SK-N-SH (cell line): ENCODE data around the gene KNSTRN. TPM values are rescaled to one million over a fixed set of nuclear protein-coding genes. Genes with fewer than 3 reads are reported as not detected.

Experiments used
- CTCF ChIA-PET: fragments of 300-600, 350-600 bp; formaldehyde crosslinking; extraction: SDS; loops from one replicate; lab custom pipeline; 2021; lab: Yijun Ruan, JAX
- POLR2A ChIA-PET: fragments of 350-600 bp; sonication (Branson Sonifier 250); formaldehyde crosslinking; extraction: SDS; loops from one replicate; lab custom pipeline; 2020; ENCODE audit warnings: antibody characterized with exemption, inconsistent platforms; lab: Yijun Ruan, JAX
- DNase-seq: peaks from one replicate; pipeline ENCODE4 v3.0.0; 2012
- H2AFZ ChIP-seq: fragments of 200-600 bp; sonication (generic); 2 replicates; pipeline ENCODE4 v1.8.1; 2016; ENCODE audit warnings: antibody characterized with exemption, mild to moderate bottlenecking, low read depth
- H3F3A ChIP-seq: fragments of 200-600 bp; sonication (generic); replicated peaks from 2 replicates; pipeline ENCODE3; 2016; ENCODE audit warnings: antibody characterized with exemption, mild to moderate bottlenecking; ENCODE audit not compliant: insufficient read depth
- H3K27ac ChIP-seq, 2 experiments: fragments of 200-500 bp in 1 of 2; fragments of 200-600 bp in 1 of 2; sonication (Bioruptor generic) in 1 of 2; sonication (generic), shearing (Covaris generic) in 1 of 2; 2 replicates each; pipeline versions ENCODE4 v1.5.1 to v1.6.1; 2014 to 2016; ENCODE audit warnings: low read depth in 2 of 2, inconsistent platforms in 1 of 2, low read length in 1 of 2, mild to moderate bottlenecking in 1 of 2, mixed read lengths in 1 of 2
- H3K27me3 ChIP-seq: fragments of 200-600 bp; sonication (generic), shearing (Covaris generic); 2 replicates; pipeline ENCODE4 v1.6.1; 2016; ENCODE audit warnings: mixed run types; ENCODE audit not compliant: insufficient read depth
- H3K36me3 ChIP-seq, 2 experiments: fragments of 200-500 bp in 1 of 2; fragments of 200-600 bp in 1 of 2; sonication (Bioruptor generic) in 1 of 2; sonication (generic) in 1 of 2; replicated peaks in 1 of 2; 2 replicates each; pipeline versions ENCODE3 to v1.5.1; 2014 to 2016; ENCODE audit warnings: low read length in 1 of 2, mild to moderate bottlenecking in 1 of 2; ENCODE audit not compliant: insufficient read depth in 2 of 2, control insufficient read depth in 1 of 2
- H3K4me1 ChIP-seq, 2 experiments: fragments of 200-500 bp in 1 of 2; fragments of 200-600 bp in 1 of 2; sonication (Bioruptor generic) in 1 of 2; sonication (generic), shearing (Covaris generic) in 1 of 2; 2 replicates each; pipeline versions ENCODE4 v1.5.1 to v1.6.1; 2014 to 2016; ENCODE audit warnings: low read depth in 1 of 2, low read length in 1 of 2, mixed run types in 1 of 2; ENCODE audit not compliant: insufficient read depth in 2 of 2, control insufficient read depth in 1 of 2
- H3K4me2 ChIP-seq: fragments of 200-600 bp; sonication (generic), shearing (Covaris generic); 2 replicates; pipeline ENCODE4 v1.6.1; 2017; ENCODE audit warnings: mixed run types
- H3K4me3 ChIP-seq, 2 experiments: fragments of 200-500 bp in 1 of 2; fragments of 200-600 bp in 1 of 2; sonication (Bioruptor generic) in 1 of 2; sonication (generic), shearing (Covaris generic) in 1 of 2; 2 replicates each; pipeline versions ENCODE4 v1.5.1 to v1.8.1; 2014 to 2016; ENCODE audit warnings: low read depth in 2 of 2, inconsistent platforms in 1 of 2, low read length in 1 of 2, mild to moderate bottlenecking in 1 of 2, mixed read lengths in 1 of 2, moderate library complexity in 1 of 2
- H3K79me2 ChIP-seq: fragments of 200-600 bp; sonication (generic); 2 replicates; pipeline ENCODE4 v1.8.1; 2017; ENCODE audit warnings: mild to moderate bottlenecking; ENCODE audit not compliant: insufficient read depth
- H3K9ac ChIP-seq: fragments of 200-600 bp; sonication (generic); 2 replicates; pipeline ENCODE4 v1.6.1; 2017; ENCODE audit warnings: mixed run types
- H3K9me2 ChIP-seq: fragments of 200-600 bp; sonication (generic); 2 replicates; pipeline ENCODE4 v1.6.1; 2017; ENCODE audit warnings: mixed run types
- H3K9me3 ChIP-seq: fragments of 200-600 bp; sonication (generic); 2 replicates; pipeline ENCODE4 v1.6.1; 2017; ENCODE audit warnings: mixed run types, mild to moderate bottlenecking, moderate library complexity
- H4K20me1 ChIP-seq: fragments of 200-600 bp; sonication (generic); 2 replicates; pipeline ENCODE4 v1.6.1; 2017; ENCODE audit warnings: mild to moderate bottlenecking, mixed run types; ENCODE audit not compliant: insufficient read depth
- CHD2 ChIP-seq: fragments of 150-350 bp; IDR thresholded peaks from 2 replicates; pipeline ENCODE4 v1.6.1; 2018; ENCODE audit warnings: low read length; ENCODE audit not compliant: partially characterized antibody
- ELF1 ChIP-seq: IDR thresholded peaks from 2 replicates; pipeline ENCODE4 v1.4.0; 2012
- EP300 ChIP-seq, 2 experiments: IDR thresholded peaks; 2 replicates each; pipeline versions ENCODE4 v1.4.0 to v1.6.1; 2012; ENCODE audit warnings: borderline replicate concordance in 1 of 2, low read depth in 1 of 2, low read length in 1 of 2
- EZH2phosphoT487 ChIP-seq: fragments of 200-600 bp; sonication (generic); IDR thresholded peaks from 2 replicates; pipeline ENCODE4 v1.6.1; 2017; ENCODE audit warnings: low read depth, mixed run types, mild to moderate bottlenecking, antibody characterized with exemption, moderate library complexity, borderline replicate concordance
- FOSL2 ChIP-seq: IDR thresholded peaks from 2 replicates; pipeline ENCODE4 v1.4.0; 2012; ENCODE audit warnings: low read depth, mild to moderate bottlenecking, moderate library complexity, borderline replicate concordance
- FOXJ3 ChIP-seq: sonication (generic); formaldehyde crosslinking; IDR thresholded peaks from 2 replicates; pipeline ENCODE4 v1.5.1; 2020; ENCODE audit warnings: mild to moderate bottlenecking, missing genetic modification reagents
- FOXM1 ChIP-seq: IDR thresholded peaks from 2 replicates; pipeline ENCODE4 v1.4.0; 2012; ENCODE audit warnings: low read depth, mild to moderate bottlenecking
- GATA2 ChIP-seq: sonication (generic); formaldehyde crosslinking; IDR thresholded peaks from 2 replicates; pipeline ENCODE4 v1.5.0; 2020; ENCODE audit warnings: mild to moderate bottlenecking, missing genetic modification reagents
- JUND ChIP-seq: IDR thresholded peaks from 2 replicates; pipeline ENCODE4 v1.4.0; 2012
- MEF2A ChIP-seq: IDR thresholded peaks from 2 replicates; pipeline ENCODE4 v1.4.0; 2012; ENCODE audit warnings: low read depth, borderline replicate concordance
- MXI1 ChIP-seq: IDR thresholded peaks from 2 replicates; pipeline ENCODE4 v1.6.1; 2012; ENCODE audit warnings: mild to moderate bottlenecking, low read depth, low read length, improper control_type of control experiment
- NFIC ChIP-seq: IDR thresholded peaks from 2 replicates; pipeline ENCODE4 v1.4.0; 2012; ENCODE audit warnings: borderline replicate concordance
- NRF1 ChIP-seq: IDR thresholded peaks from 2 replicates; pipeline ENCODE4 v1.6.1; 2012; ENCODE audit warnings: low read depth, mild to moderate bottlenecking, low read length
- RCOR1 ChIP-seq: fragments of 150-350 bp; IDR thresholded peaks from 2 replicates; pipeline ENCODE4 v1.6.1; 2017; ENCODE audit warnings: antibody characterized with exemption, low read length
- RXRA ChIP-seq: IDR thresholded peaks from 2 replicates; pipeline ENCODE4 v1.4.0; 2012; ENCODE audit warnings: low read depth, mild to moderate bottlenecking, borderline replicate concordance
- TCF12 ChIP-seq: IDR thresholded peaks from 2 replicates; pipeline ENCODE4 v1.4.0; 2012
- TEAD4 ChIP-seq: IDR thresholded peaks from 2 replicates; pipeline ENCODE4 v1.4.0; 2012; ENCODE audit warnings: mild to moderate bottlenecking, borderline replicate concordance; ENCODE audit not compliant: insufficient read depth
- YY1 ChIP-seq: IDR thresholded peaks from 2 replicates; pipeline ENCODE4 v1.4.0; 2012; ENCODE audit warnings: low read depth, mild to moderate bottlenecking
- WGBS: methylation state at CpG from one replicate; pipeline ENCODE4 v1.1.6; 2017; ENCODE audit warnings: low lambda C conversion rate; 5-methylcytosine and 5-hydroxymethylcytosine counted together
- polyA plus RNA-seq, 3 experiments: library from polyadenylated mRNA; depleted of rRNA; stranded (reverse); fragments of >200 nt; gene quantifications; 2 replicates each; pipeline ENCODE4 v1.2.3, GENCODE V29; 2012
- TF ChIP-seq, protein P1 (sequence below): IDR thresholded peaks from 2 replicates; pipeline ENCODE4 v1.6.1; 2012; ENCODE audit warnings: mild to moderate bottlenecking, low read depth, low read length, moderate library complexity
- TF ChIP-seq, protein P2 (sequence below): fragments of 150-350 bp; IDR thresholded peaks from 2 replicates; pipeline ENCODE4 v1.6.1; 2016; ENCODE audit warnings: mild to moderate bottlenecking, low read depth, low read length
- TF ChIP-seq, protein P3 (sequence below): IDR thresholded peaks from 2 replicates; pipeline ENCODE4; 2012
- TF ChIP-seq, protein P4 (sequence below): IDR thresholded peaks from 2 replicates; pipeline ENCODE4 v1.4.0; 2012; ENCODE audit warnings: low read depth
- TF ChIP-seq, protein P5 (sequence below): IDR thresholded peaks from 2 replicates; pipeline ENCODE4 v1.4.0; 2012; ENCODE audit warnings: low read depth, borderline replicate concordance
- TF ChIP-seq, protein P6 (sequence below): IDR thresholded peaks from 2 replicates; pipeline ENCODE4 v1.4.0; 2012; ENCODE audit warnings: low read depth, borderline replicate concordance

KNSTRN gene
- polyA plus RNA-seq, 1 of the 3 experiments (the other 2 are of a cell fraction), result 25.5 TPM

DNA sequence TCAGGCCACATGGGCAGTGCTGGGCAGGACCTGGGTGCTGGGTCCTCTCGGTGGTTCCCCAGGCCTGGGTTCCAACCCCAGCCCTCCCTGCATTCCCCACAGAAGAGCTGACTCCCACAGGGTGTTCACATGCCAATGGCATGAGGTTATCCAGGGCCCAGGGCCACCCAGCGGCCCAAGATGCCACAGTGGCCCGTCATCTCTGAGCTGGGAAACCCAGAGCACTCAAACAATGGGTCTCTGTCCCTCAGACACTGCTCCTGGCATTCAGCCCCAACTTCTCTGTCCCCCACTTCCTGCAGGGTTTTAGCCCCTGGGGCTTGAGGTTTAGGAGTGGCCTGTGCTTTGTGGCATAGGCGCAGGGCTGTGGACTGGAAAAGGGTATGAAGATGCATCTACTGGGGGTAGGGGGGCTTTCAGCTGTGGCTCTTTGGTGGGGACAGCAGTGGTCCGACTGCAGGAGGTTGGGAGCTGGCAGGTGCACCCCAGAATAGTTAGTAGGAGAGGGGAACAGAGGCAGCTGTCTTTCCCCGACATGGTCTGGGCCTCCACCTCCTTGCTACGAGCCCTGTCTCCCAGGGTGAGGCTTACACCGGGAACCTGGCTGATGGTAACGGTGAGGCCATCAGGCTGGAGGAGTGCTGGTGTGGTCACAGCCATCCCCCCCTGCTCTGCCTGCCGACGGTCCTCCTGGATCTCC, 43.5 kb upstream of the KNSTRN start:
- H2AFZ ChIP-seq, result no peak overlapping the region
- ChIA-PET CTCF (interaction anchor here (0.7 to 70.6 kb wide), 23 partner anchors 3 to 178 kb away, joined by 3 to 2194 read pairs (median 4); partner anchors contain the start of genes ANKRD63, BUB1B, CCDC9B and DISP2), POLR2A (interaction anchor here (0.9 to 3.0 kb wide), 7 partner anchors 14 to 85 kb away, joined by 3 to 22 read pairs (median 3); partner anchors contain the start of genes IVD and KNSTRN)
- 37% methylated on average over 7 of the region's 11 CpGs for WGBS
- DNase-seq, result no peak
- peaks cover 19 to 26% of the 10 kb centered on the region in 2 experiments for H3K36me3 ChIP-seq
- H3K9me2 ChIP-seq, result no peaks in the 10 kb centered on the region
- H3K27ac ChIP-seq, result peak overlapping the region; percentile 96 to 98
- peaks cover 53% of the 10 kb centered on the region for H3K79me2 ChIP-seq
- H3K27me3 ChIP-seq, result no peaks in the 10 kb centered on the region
- H4K20me1 ChIP-seq, result no peaks in the 10 kb centered on the region
- peaks cover 55 to 69% of the 10 kb centered on the region in 2 experiments; a peak in 3 of 4 replicates for H3K4me1 ChIP-seq
- peak overlapping the region; percentile 94 for H3K4me2 ChIP-seq
- peak overlapping the region; percentile 98 for H3K9ac ChIP-seq
- peak overlapping the region; percentile 51 to 77; a peak in 3 of 4 replicates for H3K4me3 ChIP-seq
- H3K9me3 ChIP-seq, result no peaks in the 10 kb centered on the region
- H3F3A ChIP-seq, result peaks cover 34% of the 10 kb centered on the region
- no peak for TF ChIP-seq CHD2
- peak; percentile 90 for TF ChIP-seq TEAD4
- TF ChIP-seq, protein P1, sequence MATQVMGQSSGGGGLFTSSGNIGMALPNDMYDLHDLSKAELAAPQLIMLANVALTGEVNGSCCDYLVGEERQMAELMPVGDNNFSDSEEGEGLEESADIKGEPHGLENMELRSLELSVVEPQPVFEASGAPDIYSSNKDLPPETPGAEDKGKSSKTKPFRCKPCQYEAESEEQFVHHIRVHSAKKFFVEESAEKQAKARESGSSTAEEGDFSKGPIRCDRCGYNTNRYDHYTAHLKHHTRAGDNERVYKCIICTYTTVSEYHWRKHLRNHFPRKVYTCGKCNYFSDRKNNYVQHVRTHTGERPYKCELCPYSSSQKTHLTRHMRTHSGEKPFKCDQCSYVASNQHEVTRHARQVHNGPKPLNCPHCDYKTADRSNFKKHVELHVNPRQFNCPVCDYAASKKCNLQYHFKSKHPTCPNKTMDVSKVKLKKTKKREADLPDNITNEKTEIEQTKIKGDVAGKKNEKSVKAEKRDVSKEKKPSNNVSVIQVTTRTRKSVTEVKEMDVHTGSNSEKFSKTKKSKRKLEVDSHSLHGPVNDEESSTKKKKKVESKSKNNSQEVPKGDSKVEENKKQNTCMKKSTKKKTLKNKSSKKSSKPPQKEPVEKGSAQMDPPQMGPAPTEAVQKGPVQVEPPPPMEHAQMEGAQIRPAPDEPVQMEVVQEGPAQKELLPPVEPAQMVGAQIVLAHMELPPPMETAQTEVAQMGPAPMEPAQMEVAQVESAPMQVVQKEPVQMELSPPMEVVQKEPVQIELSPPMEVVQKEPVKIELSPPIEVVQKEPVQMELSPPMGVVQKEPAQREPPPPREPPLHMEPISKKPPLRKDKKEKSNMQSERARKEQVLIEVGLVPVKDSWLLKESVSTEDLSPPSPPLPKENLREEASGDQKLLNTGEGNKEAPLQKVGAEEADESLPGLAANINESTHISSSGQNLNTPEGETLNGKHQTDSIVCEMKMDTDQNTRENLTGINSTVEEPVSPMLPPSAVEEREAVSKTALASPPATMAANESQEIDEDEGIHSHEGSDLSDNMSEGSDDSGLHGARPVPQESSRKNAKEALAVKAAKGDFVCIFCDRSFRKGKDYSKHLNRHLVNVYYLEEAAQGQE, result no peak
- TF ChIP-seq EZH2phosphoT487, result no peak
- TF ChIP-seq, protein P2, sequence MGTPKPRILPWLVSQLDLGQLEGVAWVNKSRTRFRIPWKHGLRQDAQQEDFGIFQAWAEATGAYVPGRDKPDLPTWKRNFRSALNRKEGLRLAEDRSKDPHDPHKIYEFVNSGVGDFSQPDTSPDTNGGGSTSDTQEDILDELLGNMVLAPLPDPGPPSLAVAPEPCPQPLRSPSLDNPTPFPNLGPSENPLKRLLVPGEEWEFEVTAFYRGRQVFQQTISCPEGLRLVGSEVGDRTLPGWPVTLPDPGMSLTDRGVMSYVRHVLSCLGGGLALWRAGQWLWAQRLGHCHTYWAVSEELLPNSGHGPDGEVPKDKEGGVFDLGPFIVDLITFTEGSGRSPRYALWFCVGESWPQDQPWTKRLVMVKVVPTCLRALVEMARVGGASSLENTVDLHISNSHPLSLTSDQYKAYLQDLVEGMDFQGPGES, result no peak
- TF ChIP-seq, protein P3, sequence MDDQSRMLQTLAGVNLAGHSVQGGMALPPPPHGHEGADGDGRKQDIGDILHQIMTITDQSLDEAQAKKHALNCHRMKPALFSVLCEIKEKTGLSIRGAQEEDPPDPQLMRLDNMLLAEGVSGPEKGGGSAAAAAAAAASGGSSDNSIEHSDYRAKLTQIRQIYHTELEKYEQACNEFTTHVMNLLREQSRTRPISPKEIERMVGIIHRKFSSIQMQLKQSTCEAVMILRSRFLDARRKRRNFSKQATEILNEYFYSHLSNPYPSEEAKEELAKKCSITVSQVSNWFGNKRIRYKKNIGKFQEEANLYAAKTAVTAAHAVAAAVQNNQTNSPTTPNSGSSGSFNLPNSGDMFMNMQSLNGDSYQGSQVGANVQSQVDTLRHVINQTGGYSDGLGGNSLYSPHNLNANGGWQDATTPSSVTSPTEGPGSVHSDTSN, result peak; percentile 34; the same call in 1 of the 2 replicates
- TF ChIP-seq EP300 (IDR thresholded peaks at IDR 0.05; ENCODE audit: borderline replicate concordance in 1 of 2, low read depth in 1 of 2, low read length in 1 of 2), result peak in 1 of 2 experiments; percentile 71; a peak in 1 of 4 replicates
- no peak for TF ChIP-seq MXI1
- TF ChIP-seq NRF1, result no peak
- TF ChIP-seq FOXJ3 (CRISPR knock-in tag), result no peak
- TF ChIP-seq RXRA, result no peak; the same call in 1 of the 2 replicates
- TF ChIP-seq, protein P4, sequence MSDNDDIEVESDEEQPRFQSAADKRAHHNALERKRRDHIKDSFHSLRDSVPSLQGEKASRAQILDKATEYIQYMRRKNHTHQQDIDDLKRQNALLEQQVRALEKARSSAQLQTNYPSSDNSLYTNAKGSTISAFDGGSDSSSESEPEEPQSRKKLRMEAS, result no peak
- peak; percentile 80 for TF ChIP-seq NFIC
- peak; percentile 73 for TF ChIP-seq TCF12
- TF ChIP-seq, protein P5, sequence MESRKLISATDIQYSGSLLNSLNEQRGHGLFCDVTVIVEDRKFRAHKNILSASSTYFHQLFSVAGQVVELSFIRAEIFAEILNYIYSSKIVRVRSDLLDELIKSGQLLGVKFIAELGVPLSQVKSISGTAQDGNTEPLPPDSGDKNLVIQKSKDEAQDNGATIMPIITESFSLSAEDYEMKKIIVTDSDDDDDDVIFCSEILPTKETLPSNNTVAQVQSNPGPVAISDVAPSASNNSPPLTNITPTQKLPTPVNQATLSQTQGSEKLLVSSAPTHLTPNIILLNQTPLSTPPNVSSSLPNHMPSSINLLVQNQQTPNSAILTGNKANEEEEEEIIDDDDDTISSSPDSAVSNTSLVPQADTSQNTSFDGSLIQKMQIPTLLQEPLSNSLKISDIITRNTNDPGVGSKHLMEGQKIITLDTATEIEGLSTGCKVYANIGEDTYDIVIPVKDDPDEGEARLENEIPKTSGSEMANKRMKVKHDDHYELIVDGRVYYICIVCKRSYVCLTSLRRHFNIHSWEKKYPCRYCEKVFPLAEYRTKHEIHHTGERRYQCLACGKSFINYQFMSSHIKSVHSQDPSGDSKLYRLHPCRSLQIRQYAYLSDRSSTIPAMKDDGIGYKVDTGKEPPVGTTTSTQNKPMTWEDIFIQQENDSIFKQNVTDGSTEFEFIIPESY, result no peak
- TF ChIP-seq GATA2 (CRISPR knock-in tag), result no peak
- TF ChIP-seq FOXM1, result no peak
- TF ChIP-seq JUND, result peak; percentile 80
- TF ChIP-seq ELF1, result 0 out of 2 replicates have a peak, but pooled peaks have one; percentile 17
- TF ChIP-seq, protein P6, sequence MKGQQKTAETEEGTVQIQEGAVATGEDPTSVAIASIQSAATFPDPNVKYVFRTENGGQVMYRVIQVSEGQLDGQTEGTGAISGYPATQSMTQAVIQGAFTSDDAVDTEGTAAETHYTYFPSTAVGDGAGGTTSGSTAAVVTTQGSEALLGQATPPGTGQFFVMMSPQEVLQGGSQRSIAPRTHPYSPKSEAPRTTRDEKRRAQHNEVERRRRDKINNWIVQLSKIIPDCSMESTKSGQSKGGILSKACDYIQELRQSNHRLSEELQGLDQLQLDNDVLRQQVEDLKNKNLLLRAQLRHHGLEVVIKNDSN, result no peak
- no peak for TF ChIP-seq YY1
- no peak for TF ChIP-seq MEF2A
- TF ChIP-seq RCOR1, result no peak
- TF ChIP-seq FOSL2, result peak; percentile 70; the same call in 1 of the 2 replicates
